ENCODE measurements around the gene MYCBPAP. TPM values are rescaled to one million over a fixed set of nuclear protein-coding genes. Genes with fewer than 3 reads are reported as not detected.
"Not testable (repeated sequence)": the region's sequence is repeated elsewhere in the genome, so short reads cannot be mapped to it uniquely, and the experiment has no call there.

Gene MYCBPAP
- total RNA-seq, 1 experiment from 2014 or later, result not detected

DNA sequence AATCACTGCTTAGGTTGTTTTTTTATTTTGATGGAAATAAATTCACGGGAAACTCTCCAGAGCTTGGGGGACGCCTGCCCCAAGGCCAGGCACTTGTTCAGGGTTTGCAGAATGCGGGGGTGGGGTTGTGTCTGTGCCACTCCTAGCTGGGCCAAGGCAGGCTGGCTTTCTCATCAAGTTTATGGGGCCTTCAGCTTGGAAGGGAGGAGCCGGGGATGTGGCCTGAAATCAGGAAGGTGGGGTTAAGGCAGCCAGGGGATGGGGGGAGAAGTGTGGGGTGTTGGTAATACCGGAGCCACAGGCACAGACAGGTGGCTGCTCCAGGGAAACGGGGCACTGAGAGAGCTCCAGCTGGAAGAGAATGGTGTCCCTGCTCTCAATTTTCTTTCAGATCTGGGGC lies 37.8 kb upstream of the MYCBPAP start:
- DNase-seq (ENCODE audit: low spot score), result no peak

DNA sequence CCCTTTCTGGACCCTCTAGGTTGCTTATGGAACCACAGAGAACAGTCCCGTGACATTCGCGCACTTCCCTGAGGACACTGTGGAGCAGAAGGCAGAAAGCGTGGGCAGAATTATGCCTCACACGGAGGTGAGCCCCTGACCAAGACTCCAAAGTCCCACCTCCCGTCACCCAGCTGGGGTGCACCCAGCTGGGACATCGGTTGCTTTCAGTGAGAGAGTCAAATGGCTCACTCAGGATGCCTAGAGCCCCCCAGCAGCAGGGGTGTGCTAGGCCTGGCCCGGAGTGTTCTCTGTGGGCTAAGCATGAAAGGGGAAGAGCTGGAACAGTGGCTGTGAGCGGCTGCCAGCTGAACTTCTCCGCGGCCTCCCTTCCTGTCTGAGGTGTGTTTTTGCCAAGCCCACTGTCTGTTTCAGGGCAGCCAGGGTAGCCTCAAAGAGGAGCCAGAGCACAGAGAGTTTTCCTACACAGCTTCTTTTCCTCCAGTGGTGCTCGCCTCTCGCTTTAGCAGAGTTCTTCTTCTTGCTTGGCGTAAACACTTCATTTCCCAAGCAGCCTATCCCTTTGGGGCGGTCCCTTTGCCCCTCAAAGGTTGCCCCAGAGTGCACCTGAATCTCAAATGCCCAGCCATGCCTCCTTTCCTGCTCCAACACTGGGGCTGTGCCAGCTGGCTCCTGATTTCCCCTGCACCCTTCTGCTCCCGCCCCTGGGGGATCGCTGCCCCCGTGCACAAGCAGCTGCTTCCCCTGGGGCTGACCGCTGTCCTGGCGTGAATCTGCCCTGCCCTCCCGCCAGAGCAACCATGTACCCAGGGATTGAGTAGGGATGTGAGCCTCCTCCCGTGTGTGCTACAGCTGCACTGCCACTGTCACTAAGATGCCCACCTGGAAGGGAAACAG lies 37.0 kb upstream of the MYCBPAP start:
- DNase-seq (ENCODE audit: low spot score), result no peak

DNA sequence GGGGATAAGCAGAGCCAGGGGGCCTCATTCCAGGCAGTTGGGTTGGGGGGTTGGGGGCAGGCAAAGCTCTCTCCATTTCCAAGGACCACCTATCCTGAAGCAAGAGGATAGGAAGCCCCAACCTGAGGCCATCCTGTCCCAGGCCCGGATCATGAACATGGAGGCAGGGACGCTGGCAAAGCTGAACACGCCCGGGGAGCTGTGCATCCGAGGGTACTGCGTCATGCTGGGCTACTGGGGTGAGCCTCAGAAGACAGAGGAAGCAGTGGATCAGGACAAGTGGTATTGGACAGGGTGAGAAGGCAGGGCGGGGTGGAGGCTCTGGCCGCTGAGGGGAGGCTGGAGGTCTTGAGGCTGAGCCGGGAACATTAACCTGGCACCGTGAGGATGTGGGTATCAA lies 36.0 kb upstream of the MYCBPAP start:
- no peak for DNase-seq (ENCODE audit: low spot score)

DNA sequence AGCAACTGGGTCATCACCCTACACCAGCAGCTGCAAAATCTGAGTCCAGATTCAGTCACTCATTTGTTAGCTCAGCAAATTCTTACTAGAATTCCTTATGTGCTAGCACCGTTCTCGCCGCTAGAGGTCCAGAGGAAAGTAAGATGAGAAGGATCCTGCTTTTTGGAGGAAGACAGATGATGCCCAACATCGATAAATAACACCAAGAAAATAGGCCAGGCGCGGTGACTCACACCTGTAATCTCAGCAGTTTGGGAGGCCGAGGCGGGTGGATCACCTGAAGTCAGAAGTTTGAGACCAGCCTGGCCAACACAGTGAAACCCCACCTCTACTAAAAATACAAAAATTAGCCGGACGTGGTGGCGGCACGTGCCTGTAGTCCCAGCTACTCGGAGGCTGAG lies 35.5 kb upstream of the MYCBPAP start:
- not testable (repeated sequence) for DNase-seq (ENCODE audit: low spot score)

DNA sequence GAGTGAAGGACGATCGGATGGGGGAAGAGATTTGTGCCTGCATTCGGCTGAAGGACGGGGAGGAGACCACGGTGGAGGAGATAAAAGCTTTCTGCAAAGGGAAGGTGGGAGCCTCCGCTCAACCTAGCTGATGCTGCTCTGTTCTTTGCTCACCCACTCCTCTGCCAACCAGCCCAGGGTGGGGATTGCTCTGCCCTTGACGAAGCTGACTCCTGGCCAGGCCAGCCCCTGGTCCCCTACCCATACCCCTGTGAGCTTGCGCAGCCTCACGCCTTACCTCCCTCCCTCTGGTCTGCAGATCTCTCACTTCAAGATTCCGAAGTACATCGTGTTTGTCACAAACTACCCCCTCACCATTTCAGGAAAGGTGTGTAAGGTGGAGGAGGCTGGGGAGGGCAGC lies 34.3 kb upstream of the MYCBPAP start:
- no peak for DNase-seq (ENCODE audit: low spot score)

DNA sequence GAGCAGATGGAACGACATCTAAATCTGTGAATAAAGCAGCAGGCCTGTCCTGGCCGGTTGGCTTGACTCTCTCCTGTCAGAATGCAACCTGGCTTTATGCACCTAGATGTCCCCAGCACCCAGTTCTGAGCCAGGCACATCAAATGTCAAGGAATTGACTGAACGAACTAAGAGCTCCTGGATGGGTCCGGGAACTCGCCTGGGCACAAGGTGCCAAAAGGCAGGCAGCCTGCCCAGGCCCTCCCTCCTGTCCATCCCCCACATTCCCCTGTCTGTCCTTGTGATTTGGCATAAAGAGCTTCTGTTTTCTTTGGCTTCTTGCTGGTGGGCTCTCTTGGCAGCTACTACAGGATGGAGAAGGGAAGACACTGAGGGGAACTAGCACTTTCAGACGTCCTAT lies 33.7 kb upstream of the MYCBPAP start:
- DNase-seq (ENCODE audit: low spot score), result no peak

DNA sequence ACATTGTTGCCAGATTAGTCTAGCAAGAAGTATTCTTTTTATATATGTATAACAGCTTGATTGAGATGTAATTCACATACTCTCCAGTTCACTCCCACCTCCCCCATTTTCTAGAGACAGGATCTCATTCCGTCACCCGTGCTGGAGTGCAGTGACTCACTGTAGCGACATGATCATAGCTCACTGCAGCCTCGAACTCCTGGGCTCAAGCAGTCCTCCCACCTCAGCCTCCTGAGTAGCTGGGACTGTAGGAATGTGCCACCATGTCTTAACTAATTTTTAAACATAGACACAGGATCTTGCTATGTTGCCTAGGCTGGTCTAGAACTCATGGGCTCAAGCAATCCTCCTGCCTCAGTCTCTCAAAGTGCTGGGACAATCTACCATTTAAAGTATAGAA lies 32.9 kb upstream of the MYCBPAP start:
- DNase-seq (ENCODE audit: low spot score), result no peak

DNA sequence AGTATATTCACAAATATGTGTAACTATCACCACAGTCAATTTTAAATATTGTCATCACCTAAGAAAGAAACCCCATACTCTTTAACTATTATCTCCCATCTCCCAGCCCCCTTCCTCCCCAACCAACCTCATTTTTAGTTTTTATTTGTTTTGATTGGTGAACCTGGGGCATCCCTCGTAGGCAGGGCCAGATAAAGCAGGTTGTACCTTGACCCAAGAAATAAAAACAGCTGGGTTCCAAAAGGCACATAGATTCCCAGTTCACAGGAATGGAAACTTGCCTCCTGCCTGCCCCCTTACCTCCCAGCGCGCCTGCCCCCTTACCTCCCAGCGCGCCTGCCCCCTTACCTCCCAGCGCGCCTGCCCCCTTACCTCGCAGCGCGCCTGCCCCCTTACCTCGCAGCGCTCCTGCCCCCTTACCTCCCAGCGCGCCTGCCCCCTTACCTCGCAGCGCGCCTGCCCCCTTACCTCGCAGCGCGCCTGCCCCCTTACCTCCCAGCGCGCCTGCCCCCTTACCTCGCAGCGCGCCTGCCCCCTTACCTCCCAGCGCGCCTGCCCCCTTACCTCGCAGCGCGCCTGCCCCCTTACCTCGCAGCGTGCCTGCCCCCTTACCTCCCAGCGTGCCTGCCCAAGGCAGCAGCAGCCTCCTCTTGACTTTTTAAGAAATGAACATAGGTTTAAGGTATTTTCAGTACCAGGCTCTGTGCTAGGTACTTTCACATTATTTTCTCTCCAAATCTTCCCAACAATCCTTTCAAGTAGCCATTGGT lies 32.3 kb upstream of the MYCBPAP start:
- not testable (repeated sequence) for DNase-seq (ENCODE audit: low spot score)

DNA sequence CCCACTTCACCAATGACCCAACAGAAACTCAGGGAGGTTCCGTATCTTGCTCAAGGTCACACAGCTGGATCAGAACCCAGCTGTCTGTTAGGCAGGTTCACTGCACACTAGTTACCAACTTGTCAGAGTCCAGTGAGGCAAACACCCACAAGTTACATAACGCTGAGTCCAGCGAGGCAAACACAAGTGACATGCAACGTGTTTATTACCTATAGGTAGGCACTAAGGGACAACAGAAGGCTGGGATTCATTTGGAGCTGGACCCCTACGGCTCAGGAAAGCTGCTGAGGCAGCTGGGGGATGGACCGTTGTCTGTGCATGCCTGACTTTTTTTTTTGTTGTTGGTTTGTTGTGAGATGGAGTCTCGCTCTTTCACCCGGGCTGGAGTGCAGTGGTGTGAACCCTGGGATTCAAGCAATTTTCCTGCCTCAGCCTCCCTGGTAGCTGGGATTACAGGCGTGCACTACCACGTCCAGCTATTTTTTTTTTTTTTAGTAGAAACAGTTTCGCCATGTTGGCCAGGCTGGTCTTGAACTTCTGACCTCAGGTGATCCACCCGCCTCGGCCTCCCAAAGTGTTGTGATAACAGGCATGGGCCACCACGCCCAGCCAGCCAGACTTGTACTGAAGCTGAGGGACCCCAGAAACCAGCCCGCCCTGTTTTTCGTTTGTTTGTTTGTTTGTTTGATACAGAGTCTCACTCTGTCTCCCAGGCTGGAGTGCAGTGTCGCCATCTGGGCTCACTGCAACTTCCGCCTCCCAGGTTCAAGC lies 31.5 kb upstream of the MYCBPAP start:
- no peak for DNase-seq (ENCODE audit: low spot score)

DNA sequence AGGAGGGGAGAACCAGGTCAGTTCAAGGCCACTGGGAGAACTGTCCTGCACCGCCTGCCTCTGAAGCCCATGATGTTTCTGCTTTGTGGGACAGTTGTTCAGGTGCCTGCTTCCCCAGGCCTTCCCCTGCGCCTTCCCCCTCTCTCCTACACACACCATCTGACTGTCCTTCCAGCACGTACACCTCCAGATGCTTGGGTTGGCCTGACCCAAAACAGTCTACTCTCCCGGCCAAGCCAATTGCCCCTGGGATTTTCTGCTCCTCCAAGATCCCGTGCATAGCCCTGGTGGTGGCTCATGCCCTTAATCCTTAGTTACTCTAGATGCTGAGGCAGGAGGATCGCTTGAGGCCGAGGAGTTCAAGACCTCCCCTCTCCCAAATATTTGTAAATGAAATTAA lies 30.3 kb upstream of the MYCBPAP start:
- DNase-seq (ENCODE audit: low spot score), result no peak

DNA sequence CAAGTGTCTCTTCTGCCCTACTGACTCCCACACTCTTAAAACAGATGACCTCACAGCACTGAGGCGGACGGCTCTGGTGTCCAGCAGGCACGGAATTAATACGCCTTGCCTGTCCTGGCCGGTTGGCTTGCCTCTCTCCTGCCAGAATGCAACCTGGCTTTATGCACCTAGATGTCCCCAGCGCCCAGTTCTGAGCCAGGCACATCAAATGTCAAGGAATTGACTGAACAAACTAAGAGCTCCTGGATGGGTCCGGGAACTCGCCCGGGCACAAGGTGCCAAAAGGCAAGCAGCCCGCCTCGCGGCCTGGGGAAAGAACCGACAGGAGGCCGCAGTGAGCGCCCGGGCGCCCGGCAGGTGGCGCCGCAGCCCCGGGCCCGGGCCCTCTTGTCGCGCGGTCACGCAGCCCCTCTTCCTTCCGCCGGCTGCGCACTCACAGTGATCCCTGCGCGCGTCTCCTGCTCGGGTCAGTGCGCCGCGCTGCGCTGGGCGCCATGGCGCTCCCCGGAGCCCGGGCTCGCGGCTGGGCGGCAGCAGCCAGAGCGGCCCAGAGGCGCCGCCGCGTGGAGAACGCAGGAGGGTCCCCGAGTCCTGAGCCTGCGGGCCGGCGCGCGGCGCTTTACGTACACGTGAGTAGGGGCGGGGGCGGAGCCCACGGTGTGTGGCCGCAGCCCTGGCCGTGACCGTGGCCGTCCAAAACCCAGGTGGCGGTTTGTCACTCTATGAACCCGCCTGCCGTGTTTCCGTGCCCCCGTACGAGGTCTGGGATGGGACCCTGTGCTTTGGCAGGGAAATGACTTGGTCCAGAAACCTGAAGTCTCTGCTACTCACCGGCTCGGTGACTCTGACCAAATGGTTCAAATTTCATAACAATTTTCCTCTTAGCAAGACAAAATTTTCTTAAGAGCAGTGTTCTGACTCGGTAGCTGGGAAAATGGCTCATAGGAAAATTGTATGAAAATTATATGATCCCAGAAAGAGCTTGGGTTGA lies 29.6 kb upstream of the MYCBPAP start, which contains the start of gene RSAD1:
TSS of gene RSAD1 (plus strand) at position 470 of the 991 bp plus-strand sequence. CDS start at position 495, 25 bp downstream.
- peak; percentile 91 for DNase-seq (ENCODE audit: low spot score)

DNA sequence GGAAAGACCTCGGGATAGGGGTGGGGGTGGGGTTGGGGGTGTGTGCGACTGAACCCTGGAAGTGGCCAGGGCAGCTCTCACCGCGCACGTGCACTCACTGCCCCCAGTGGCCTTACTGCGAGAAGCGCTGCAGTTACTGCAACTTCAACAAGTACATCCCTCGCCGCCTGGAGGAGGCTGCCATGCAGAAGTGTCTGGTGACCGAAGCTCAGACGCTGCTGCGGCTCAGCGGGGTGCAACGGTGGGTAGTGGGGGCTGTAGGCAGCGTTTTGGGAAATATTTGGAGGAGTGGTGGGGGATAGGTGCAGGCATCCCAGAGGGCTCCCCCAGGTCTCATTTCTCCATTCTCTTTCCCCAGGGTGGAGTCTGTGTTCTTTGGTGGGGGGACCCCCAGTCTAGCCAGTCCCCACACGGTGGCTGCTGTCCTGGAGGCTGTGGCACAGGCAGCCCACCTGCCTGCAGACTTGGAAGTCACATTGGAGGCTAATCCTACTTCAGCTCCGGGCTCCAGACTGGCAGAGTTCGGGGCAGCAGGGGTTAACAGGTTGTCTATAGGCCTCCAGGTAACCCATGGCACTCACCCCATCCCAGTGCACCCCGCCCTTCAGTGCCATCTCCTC lies 28.6 kb upstream of the MYCBPAP start:
- DNase-seq (ENCODE audit: low spot score), result peak; percentile 78

DNA sequence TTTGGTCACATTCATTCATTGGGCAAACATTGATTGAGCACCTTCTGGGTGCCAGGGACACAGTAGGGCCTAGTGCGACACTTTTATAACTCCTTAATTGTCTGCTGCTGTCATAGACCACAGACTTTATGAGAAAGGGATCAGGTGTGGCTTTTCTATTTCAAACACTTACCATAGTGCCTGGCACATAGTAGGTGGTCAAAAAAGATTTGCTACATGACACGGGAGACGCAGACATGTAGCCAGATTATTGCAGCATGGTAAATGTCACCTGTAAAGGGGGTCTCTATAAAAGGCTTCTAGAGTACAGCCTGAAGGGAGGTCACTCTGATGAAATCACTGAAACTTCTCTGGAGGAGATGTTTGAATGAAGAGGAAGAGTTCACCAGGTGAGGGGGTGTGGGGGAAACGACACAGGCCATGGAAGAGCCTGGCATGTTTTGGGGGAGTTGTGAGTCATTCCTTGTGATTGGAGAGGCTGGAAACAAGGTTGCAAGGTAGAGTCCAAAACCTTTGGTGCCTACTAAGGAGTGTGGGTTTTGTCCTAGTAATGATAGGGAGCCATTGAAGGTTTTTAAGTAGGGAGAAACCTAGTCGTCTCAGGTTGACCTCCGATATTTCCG lies 28.0 kb upstream of the MYCBPAP start:
- no peak for DNase-seq (ENCODE audit: low spot score)

DNA sequence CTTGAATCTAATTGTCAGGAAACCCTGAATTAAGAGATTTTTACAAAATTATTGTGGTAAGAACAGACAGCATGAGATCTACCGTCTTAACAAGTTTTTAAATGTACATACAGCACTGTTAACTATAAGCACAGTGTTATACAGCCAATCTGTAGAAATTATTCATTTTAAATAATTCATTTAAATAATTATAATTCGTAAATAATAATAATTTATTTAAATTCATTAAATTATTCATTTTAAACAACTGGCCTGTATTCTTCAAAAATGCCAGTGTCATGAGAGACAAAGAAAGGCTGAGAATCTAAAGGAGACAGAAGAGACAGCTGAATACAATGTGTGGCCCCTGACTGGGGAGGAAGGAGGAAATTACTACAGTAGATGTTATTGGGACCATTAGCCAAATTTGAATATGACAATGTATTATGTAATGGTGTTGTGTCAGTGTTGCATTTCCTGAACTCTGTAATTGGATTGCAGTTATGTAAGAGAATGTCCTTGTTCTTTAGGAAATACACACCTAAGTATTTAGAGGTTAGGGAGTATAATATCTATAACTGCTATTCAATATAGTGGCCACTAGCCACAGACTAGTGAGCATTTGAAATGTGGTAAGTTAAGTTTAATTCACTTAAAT lies 27.3 kb upstream of the MYCBPAP start:
- no peak for DNase-seq (ENCODE audit: low spot score)

DNA sequence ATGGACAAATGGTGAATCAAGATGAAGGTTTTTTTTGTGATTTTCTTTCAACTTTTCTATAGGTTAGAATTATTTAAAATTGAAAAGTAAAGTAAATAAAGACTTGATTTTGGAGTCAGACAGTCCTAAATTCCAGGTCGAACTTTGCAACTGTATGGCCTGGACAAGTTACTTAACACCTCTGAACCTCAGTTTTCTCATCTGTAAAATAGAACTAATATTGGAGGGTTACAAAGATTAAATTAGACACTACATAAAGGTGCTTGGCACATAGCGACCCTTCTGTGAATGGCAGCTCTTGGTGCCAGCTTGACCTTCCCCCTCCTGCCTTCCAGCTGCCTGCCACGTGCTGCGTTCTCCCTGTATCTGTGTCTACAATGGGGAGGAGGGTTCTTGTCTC lies 26.6 kb upstream of the MYCBPAP start:
- no peak for DNase-seq (ENCODE audit: low spot score)

DNA sequence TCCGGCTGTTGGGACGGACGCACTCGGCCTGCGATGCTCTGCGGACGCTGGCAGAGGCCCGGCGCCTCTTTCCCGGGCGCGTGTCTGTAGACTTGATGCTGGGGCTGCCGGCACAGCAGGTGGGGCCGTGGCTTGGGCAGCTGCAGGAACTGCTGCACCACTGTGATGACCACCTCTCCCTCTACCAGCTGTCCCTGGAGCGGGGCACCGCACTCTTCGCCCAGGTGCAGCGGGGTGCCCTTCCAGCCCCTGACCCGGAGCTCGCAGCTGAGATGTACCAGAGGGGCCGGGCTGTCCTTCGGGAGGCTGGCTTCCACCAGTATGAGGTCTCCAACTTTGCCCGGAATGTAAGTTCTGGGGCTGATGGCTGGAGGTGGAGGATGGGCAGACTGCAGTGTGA lies 26.1 kb upstream of the MYCBPAP start:
- no peak for DNase-seq (ENCODE audit: low spot score)

DNA sequence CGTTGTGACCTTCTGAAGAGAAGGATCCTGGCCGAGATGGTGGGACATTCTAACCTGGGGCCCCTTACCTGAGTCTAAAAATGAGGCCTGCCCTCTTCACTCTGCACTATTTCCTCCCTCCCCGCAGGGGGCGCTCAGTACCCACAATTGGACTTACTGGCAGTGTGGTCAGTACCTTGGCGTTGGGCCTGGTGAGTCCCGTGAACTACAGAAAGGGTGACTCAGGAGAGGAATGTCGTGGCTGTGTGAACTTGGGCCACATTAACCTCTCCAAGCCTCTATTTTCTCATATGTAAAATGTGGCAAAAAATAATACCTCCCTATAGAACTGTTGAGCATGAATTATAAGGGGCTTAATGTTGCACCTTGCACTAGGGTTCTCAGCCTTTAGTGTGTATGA lies 25.7 kb upstream of the MYCBPAP start:
- peak; percentile 97 for DNase-seq (ENCODE audit: low spot score)

DNA sequence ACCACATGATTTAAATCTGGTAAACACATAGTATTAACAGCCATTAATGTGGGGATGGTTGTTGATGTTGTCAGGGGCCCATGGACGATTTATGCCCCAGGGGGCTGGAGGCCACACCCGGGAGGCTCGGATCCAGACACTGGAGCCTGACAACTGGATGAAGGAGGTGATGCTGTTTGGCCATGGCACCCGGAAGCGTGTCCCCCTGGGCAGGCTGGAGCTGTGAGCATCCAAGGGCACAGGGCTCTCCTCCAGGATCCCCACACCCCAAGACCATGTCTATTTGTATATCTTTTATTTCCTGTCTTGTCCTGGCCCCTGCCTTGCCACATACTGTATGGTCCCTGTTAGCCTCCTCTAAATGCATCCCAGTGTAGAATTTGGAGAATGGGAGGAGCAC lies 25.0 kb upstream of the MYCBPAP start:
- no peak for DNase-seq (ENCODE audit: low spot score)

Data from HT-29 (cell line).